HG02623 (cell line): ENCODE measurements around the gene ZNF280C.
A peak's percentile ranks its signal among the peaks of the same experiment; 100 is the strongest.
"Not testable (repeated sequence)": the region's sequence is repeated elsewhere in the genome, so short reads cannot be mapped to it uniquely, and the experiment has no call there.

ENCODE experiments used
- ATAC-seq: cut with Tn5 transposase; IDR thresholded peaks from one replicate; pipeline ENCODE4 v1.9.1; 2021; ENCODE audit warnings: moderate library complexity; ENCODE audit not compliant: unreplicated experiment

ZNF280C gene, protein sequence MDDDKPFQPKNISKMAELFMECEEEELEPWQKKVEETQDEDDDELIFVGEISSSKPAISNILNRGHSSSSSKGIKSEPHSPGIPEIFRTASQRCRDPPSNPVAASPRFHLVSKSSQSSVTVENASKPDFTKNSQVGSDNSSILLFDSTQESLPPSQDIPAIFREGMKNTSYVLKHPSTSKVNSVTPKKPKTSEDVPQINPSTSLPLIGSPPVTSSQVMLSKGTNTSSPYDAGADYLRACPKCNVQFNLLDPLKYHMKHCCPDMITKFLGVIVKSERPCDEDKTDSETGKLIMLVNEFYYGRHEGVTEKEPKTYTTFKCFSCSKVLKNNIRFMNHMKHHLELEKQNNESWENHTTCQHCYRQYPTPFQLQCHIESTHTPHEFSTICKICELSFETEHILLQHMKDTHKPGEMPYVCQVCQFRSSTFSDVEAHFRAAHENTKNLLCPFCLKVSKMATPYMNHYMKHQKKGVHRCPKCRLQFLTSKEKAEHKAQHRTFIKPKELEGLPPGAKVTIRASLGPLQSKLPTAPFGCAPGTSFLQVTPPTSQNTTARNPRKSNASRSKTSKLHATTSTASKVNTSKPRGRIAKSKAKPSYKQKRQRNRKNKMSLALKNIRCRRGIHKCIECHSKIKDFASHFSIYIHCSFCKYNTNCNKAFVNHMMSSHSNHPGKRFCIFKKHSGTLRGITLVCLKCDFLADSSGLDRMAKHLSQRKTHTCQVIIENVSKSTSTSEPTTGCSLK

GRCh38 chrX:130268449-130269170, at the start of gene ZNF280C:
TSS of gene ZNF280C (minus strand) at chrX:130268899. CDS start at chrX:130260449, 8,450 bp downstream.
- ATAC-seq = peak; percentile 92

- no peak for ATAC-seq
Observed at GRCh38 chrX:130304587-130305368, 36.1 kb upstream of the ZNF280C start.

GRCh38 chrX:130301977-130302376, 33.3 kb upstream of the ZNF280C start:
- ATAC-seq = no peak

- no peak for ATAC-seq
Observed at GRCh38 chrX:130301405-130301804, 32.7 kb upstream of the ZNF280C start.

GRCh38 chrX:130300010-130300282, 31.2 kb upstream of the ZNF280C start:
- ATAC-seq = no peak

- ATAC-seq = no peak
Observed at GRCh38 chrX:130299279-130300009, 30.7 kb upstream of the ZNF280C start.

- ATAC-seq = no peak
Observed at GRCh38 chrX:130296743-130297142, 28.0 kb upstream of the ZNF280C start.

- no peak for ATAC-seq
Observed at GRCh38 chrX:130296297-130296678, 27.6 kb upstream of the ZNF280C start.

DNA sequence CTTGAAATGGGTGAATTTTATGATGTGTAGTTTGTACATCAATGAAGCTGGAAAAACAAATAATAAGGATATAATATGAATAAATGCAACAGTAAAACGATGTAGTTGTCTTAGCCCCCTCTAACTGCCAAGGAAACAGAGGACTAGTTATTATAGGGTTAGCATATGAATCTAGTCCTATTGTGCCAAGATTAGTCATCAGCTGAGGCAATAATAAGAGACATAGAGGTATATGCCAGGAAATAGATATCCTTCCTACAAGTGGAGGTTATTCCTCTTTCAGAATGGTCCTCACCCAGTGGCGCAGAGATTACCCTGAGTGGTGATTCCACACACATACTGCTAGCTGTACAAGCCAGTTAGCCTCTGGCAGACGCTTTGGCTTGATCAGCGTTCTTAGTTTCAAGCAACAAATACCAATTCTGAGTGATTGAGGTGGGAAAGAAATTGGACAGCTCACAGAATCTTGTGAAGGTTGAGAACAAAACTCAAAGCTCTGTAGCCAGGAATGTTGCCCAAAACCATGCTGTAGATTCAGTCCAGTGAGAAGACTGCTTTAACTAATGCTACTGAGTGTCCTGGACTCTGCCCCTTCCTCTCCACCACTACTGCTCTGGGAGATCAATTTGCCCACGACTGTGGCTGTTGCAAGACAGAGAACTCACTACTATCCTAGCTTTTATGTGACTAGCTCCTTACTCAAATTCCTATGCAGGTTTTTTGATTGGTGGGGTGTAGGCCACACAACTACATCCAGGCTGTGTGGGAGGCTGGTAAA, 27.0 kb upstream of the ZNF280C start:
- no peak for ATAC-seq

- no peak for ATAC-seq
Observed at GRCh38 chrX:130287071-130287770, 18.5 kb upstream of the ZNF280C start.

GRCh38 chrX:130285710-130286109, 17.0 kb upstream of the ZNF280C start:
- no peak for ATAC-seq

DNA sequence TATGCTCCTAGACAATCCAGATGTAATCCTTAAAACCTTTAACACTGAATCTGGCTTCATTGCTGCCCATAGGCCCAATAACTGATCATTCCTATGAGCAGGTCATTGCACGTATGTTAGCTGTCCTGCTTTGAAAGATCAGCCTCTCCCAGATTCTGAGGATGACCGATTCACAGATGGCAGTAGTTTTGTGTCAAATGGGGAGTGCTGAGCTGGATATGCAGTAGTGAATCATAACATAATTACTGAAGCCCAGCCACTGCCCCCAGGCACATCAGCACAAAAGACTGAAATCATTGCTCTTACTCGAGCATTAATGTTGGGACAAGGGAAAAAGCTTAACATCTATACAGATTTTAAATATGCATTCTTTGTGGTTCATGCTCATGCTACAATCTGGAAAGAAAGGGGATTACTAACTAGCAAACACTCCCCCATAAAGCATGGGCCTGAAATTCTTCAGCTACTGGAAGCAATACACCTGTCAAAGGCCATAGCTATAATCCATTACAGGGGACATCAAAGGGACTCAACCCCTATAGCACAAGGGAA, 16.4 kb upstream of the ZNF280C start:
- ATAC-seq = no peak

- no peak for ATAC-seq
Observed at GRCh38 chrX:130282151-130282550, 13.5 kb upstream of the ZNF280C start.

- no peak for ATAC-seq
Observed at GRCh38 chrX:130280901-130281300, 12.2 kb upstream of the ZNF280C start.

DNA sequence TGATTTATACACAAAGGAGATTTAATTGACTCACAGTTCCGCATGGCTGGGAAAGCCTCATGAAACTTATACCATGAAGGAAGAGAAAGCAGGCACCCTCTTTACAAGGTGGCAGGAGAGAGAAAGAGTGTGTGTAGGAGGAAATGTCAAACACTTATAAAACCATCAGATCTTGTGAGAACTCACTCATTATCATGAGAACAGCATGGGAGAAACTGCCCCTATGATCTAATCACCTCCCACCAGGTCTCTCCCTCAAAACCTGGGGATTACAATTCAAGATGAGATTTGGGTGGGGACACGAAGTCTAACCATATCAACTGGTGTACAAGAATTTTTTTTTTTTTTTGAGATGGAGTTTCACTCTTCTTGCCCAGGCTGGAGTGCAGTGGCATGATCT, 3.6 kb upstream of the ZNF280C start:
- ATAC-seq = not testable (repeated sequence)

DNA sequence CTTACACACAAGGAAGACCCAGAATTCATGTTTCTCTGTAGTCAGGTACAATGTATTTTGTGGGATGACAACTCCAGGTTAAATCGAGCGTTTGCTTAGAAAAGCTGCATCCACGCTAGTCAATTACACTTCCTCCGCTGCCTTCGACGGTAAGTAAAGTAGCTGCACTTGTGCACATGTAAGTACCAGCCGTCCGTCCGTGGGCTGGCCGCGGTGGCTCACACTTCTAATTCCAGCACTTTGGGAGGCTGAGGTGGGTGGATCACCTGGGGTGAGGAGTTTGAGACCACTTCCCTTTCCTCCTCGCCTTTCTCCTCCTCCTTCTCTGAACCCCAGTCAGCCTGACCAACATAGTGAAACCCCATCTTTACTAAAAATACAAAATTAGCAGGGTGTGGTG, 692 bp upstream of the ZNF280C start:
- not testable (repeated sequence) for ATAC-seq

- ATAC-seq = peak; percentile 6
Observed at GRCh38 chrX:130267956-130268448, 697 bp downstream of the ZNF280C start.

GRCh38 chrX:130264573-130264972, 4.1 kb downstream of the ZNF280C start:
- ATAC-seq = no peak
